GM21528 (cell line): Measurements from ENCODE around the gene KCNQ1.

ENCODE experiments used
- ATAC-seq: cut with Tn5 transposase; IDR thresholded peaks from one replicate; pipeline ENCODE4 v1.9.1; 2021; ENCODE audit warnings: mild to moderate bottlenecking, moderate library complexity; ENCODE audit not compliant: unreplicated experiment, low FRiP score

KCNQ1 gene

DNA sequence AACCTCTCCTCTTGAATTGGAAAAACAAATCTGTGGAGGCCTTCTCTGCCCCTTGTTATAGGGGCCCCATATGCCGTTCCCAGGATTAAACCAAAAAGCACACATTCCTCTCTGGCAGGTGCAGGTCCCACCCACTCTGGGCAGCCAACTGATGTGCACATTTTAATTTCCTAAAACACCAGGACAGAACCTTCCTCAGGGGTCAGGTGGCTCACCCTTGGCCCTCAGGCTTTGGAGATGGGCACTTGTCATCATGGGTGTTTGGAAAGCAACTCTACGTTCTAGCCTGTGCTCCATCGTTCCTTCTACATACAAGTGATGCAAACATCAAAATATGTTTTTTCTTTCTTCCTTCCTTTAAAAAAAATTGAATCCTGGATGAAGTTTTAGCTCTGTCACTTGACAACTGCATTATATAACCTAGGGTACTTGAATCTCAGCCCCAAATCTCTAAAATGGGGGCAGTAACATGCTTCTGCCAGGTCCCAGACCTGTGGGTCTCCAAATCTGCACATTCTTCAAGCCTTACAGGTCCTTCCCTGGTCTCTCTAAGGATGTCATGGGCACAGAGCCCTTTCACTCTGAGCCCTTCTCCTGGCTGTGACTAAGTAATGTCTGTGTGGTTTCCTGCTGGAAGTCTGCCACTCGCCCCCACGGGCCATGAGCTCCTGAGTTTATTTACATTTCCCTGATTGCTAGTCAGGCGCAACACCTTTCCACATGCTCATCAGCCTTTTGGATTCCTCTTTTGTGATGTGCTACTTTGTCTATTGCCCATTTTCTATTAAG is 211.2 kb downstream of the KCNQ1 start:
- no peak for ATAC-seq

- no peak for ATAC-seq
These were observed 212.1 kb downstream of the KCNQ1 start for GRCh38 chr11:2656859-2657258.

GRCh38 chr11:2657697-2658284 is 213.0 kb downstream of the KCNQ1 start:
- ATAC-seq, result no peak

- no peak for ATAC-seq
These were observed 215.6 kb downstream of the KCNQ1 start for GRCh38 chr11:2660357-2660939.

DNA sequence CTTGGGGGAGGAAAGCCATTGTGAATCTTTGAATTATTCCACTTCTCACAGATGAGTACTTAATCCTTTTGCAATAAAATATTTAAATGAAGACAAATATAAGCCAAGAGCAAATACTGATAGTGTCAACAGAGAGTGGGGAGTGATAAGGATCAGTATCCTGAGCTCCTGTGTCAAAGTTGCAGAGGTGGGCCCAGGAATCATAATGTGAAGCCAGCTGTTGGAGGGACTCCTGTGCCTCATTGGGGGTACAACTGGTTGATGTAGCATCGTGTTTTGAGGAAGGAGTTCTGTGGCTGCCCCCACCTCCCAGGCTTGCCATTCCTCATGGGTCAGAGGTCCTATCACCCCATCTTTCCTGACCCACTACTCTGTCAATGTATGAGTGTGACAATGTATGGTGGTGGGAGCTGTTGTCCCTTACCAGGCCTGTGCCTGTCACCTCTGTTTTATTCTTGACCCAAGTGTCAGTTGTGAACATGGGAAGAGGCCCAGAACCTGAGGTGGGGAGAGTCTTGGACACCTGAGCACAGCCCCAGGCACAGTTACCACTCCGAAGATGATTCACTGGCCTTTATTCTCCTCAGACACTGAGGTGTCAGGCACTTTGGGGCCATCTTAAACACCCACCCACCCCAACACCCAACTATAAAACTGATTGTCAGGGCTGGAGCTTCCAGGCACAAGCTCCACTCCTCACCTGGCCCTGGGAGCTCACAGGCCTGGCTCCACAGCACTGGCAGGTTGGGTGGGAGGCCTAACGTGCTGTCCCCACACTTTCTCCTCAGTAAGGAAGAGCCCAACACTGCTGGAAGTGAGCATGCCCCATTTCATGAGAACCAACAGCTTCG is 216.6 kb downstream of the KCNQ1 start:
- no peak for ATAC-seq

DNA sequence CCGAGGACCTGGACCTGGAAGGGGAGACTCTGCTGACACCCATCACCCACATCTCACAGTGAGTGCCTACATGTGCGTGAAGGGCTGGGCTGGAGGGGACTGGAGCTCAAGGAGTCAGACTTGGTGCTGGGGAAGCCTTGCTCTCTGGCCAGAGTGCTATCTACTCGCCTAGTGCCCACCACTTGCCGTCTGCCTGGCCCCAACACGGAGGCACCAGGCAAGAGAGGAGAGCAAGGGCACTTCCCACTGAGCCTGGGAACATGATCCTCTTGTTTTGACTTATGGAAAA is 217.2 kb downstream of the KCNQ1 start:
- no peak for ATAC-seq

- ATAC-seq, result no peak
These were observed 217.9 kb downstream of the KCNQ1 start for GRCh38 chr11:2662430-2663299.

DNA sequence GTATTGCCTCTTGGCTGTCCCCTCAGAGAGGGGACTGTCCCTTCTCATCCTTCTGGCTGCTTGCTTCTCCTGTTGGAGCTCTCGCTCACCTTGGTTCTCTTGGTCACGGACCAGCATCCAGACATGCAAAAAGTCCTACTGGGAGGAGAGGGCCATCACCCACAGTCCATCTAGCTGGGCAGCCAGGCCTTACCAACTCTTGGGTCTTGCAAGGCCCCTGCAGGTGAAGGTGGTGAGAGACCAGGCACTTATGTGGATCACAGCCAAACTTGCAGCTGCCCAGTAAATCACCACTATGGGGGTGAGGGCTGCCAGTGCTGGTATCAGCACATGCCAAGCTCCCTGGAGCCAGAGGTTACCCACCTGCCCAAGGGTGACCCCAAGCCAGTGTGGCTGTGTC is 218.7 kb downstream of the KCNQ1 start:
- ATAC-seq, result no peak

DNA sequence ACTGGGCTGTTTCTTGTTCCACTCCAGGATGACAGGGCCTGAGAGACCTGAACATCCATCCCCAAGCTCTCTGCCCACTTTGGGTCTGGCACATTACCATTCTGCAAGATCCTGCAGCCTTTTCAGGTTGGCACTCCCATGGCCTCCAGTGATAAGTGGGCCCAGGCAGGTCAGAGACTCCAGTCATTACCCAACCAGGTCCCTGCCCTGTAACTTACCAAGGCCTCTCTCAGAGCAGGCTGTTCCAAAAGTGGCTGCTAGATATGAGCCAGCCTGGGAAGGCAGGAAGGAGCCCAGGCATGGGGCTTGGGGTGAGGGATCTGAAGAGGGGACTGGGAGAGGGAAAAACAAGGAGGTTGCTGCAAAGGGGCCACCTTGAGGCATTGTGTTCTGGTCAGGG is 219.1 kb downstream of the KCNQ1 start:
- no peak for ATAC-seq

GRCh38 chr11:2664376-2664775 is 219.6 kb downstream of the KCNQ1 start:
- ATAC-seq, result no peak

- ATAC-seq, result no peak
These were observed 220.2 kb downstream of the KCNQ1 start for GRCh38 chr11:2664791-2665525.

GRCh38 chr11:2665526-2666400 is 221.0 kb downstream of the KCNQ1 start:
- ATAC-seq, result no peak

DNA sequence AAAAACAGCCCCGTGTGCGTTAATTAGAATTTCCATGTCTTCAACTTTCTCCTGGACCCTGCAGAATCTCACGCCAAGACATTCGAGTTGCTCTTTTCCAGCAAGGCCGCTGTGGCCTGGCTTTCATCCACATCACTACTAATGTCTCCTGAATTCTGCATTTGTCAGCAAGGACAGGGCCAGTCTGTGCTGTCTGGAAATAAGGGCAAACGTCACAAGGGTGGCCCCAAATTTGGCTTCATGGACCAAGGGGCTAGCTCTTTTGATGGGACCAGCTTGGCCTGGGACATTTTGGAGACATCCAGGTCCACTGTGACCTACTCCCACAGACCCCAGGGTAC is 221.6 kb downstream of the KCNQ1 start:
- no peak for ATAC-seq

- ATAC-seq, result no peak
These were observed 222.2 kb downstream of the KCNQ1 start for GRCh38 chr11:2666828-2667570.

DNA sequence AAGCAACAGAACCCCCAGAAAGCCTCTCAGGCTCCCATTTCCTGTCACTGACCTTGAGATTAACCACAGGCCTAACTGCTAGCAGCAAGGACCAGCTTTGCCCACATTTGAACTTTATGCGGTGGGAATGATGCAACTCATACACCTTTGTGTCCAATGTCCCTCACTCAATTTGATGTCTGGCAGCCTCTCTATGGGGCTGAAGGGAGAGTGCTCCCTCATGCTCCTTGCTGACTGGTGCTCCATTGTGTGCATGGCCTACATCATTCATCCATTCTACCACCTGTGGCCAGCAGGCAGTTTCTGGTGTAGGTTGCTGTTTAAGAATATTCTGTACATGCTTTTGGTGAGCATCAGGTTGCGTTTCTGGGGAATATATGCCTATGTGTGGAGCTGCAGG is 223.1 kb downstream of the KCNQ1 start:
- no peak for ATAC-seq

- no peak for ATAC-seq
These were observed 224.1 kb downstream of the KCNQ1 start for GRCh38 chr11:2668876-2669275.

DNA sequence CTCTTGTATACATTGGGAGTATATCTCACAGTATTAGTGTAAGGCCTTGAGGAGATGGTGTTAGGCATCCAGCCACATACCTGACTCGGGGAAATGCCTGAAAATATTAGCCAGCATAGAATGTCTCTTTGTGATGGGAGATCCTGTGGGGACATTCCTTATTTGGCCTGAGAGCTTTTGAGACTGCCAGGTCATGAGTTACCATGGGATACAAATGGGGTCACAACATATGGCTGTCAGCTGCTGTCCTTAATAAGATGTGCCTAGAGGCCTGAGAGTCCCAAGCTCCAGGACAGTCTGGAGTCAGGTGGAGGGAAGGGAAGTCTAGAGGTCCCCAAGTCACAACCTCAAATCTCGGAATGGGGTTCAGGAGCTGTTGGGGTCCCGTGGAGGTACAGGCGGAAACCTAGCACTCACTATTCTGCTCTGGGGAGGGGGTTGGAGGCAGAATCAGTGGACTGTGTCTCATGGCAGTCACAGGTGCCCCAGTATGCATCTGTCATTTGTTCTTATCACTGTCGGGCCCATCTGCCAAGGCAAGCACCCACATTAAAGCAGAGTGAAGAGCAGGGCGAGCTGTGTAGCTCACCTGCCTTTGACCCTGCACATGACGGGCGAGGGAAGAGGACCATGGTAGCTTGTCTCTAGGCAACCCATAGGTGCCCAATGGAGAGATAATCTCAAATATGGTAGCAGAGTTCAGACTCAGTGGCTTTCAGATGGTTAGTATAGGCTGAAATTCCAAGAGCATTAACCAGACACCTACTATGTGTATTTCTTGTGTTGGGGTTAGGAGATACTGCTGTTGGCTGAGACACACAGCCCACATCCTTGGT is 225.0 kb downstream of the KCNQ1 start:
- ATAC-seq, result no peak
